ENCODE results near the gene ADCY7.

DNA sequence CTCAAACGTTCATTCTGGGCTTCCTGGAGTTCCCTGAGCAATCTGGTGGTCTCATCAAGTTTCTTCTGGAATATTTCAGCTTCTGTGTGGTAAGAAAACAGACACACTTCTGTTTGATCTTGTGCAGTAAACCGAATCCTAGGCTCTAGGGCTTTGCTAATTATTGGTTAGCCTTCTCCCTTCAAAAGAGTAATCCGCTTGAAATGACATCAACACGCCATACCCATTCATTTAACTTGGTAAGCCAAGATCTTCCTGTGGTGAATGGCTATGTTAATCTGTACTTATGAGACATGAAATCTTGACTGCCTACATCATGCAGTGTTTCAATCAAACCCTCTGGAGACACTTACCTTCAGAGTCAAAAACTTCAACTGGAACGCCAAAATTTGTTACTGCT, 54.0 kb downstream of the ADCY7 start:
- TF ChIP-seq, protein P1, sequence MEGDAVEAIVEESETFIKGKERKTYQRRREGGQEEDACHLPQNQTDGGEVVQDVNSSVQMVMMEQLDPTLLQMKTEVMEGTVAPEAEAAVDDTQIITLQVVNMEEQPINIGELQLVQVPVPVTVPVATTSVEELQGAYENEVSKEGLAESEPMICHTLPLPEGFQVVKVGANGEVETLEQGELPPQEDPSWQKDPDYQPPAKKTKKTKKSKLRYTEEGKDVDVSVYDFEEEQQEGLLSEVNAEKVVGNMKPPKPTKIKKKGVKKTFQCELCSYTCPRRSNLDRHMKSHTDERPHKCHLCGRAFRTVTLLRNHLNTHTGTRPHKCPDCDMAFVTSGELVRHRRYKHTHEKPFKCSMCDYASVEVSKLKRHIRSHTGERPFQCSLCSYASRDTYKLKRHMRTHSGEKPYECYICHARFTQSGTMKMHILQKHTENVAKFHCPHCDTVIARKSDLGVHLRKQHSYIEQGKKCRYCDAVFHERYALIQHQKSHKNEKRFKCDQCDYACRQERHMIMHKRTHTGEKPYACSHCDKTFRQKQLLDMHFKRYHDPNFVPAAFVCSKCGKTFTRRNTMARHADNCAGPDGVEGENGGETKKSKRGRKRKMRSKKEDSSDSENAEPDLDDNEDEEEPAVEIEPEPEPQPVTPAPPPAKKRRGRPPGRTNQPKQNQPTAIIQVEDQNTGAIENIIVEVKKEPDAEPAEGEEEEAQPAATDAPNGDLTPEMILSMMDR (conservative IDR thresholded peaks at IDR 0.05; ENCODE audit: low read depth, low read length): no peak
- TF ChIP-seq CHD1 (IDR thresholded peaks at IDR 0.05; ENCODE audit: low read depth, low read length): no peak
- no peak for TF ChIP-seq POLR2A (IDR thresholded peaks at IDR 0.05; ENCODE audit: low read depth, low read length)

Data from IMR-90 (cell line).